ENCODE measurements around the gene PYGO2.

DNA sequence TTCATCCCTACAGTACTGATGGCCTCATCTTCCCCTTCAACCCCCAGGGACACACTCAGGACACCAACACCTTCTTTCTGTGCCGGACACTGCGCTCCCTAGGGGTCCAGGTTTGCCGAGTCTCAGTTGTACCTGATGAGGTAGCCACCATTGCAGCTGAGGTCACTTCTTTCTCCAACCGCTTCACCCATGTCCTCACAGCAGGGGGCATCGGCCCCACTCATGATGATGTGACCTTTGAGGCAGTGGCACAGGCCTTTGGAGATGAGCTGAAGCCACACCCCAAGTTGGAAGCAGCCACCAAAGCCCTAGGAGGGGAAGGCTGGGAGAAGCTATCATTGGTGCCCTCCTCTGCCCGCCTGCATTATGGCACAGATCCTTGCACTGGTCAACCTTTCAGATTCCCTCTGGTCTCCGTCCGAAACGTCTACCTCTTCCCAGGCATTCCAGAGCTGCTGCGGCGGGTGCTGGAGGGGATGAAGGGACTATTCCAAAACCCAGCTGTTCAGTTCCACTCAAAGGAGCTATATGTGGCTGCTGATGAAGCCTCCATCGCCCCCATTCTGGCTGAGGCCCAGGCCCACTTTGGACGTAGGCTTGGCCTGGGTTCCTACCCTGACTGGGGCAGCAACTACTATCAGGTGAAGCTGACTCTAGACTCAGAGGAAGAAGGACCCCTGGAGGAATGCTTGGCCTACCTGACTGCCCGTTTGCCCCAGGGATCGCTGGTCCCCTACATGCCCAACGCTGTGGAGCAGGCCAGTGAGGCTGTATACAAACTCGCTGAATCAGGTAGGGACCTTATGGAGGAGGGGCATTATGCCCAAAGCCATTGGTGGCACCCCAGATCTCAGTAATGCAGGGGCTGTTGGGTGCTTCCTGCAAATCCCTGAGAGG is 26.7 kb upstream of the PYGO2 start:
- TF ChIP-seq, protein P1, sequence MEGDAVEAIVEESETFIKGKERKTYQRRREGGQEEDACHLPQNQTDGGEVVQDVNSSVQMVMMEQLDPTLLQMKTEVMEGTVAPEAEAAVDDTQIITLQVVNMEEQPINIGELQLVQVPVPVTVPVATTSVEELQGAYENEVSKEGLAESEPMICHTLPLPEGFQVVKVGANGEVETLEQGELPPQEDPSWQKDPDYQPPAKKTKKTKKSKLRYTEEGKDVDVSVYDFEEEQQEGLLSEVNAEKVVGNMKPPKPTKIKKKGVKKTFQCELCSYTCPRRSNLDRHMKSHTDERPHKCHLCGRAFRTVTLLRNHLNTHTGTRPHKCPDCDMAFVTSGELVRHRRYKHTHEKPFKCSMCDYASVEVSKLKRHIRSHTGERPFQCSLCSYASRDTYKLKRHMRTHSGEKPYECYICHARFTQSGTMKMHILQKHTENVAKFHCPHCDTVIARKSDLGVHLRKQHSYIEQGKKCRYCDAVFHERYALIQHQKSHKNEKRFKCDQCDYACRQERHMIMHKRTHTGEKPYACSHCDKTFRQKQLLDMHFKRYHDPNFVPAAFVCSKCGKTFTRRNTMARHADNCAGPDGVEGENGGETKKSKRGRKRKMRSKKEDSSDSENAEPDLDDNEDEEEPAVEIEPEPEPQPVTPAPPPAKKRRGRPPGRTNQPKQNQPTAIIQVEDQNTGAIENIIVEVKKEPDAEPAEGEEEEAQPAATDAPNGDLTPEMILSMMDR (IDR thresholded peaks at IDR 0.05), result no peak
- TF ChIP-seq POLR2AphosphoS5 (IDR thresholded peaks at IDR 0.05), result no peak

Data from gastroesophageal sphincter (tissue), 3 donors.